Measurements from ENCODE around the gene PHYH. TPM values are rescaled to one million over a fixed set of nuclear protein-coding genes. Genes with fewer than 3 reads are reported as not detected.

The PHYH gene
- total RNA-seq, 1 experiment from 2014 or later, result 22.5 TPM

GRCh38 chr10:13247246-13247645 is 52.6 kb downstream of the PHYH start:
- no peaks in the 10 kb centered on the region for H3K36me3 Mint-ChIP-seq
- no peaks in the 10 kb centered on the region for H3K4me1 Mint-ChIP-seq
- DNase-seq (ENCODE audit: low spot score) (no peak), ATAC-seq (no peak)
- H3K27me3 Mint-ChIP-seq (ENCODE audit: low read depth), result no peaks in the 10 kb centered on the region
- no peak for TF ChIP-seq HMGA2 (CRISPR knock-in tag; IDR thresholded peaks at IDR 0.05)
- TF ChIP-seq FOXP1 (CRISPR knock-in tag; IDR thresholded peaks at IDR 0.05; ENCODE audit: borderline replicate concordance), result no peak
- TF ChIP-seq ATF6 (CRISPR knock-in tag; IDR thresholded peaks at IDR 0.05), result no peak
- no peak for TF ChIP-seq GABPB1 (CRISPR knock-in tag; IDR thresholded peaks at IDR 0.05)
- TF ChIP-seq CREB1 (CRISPR knock-in tag; IDR thresholded peaks at IDR 0.05), result no peak
- no peak for TF ChIP-seq TEAD1 (CRISPR knock-in tag; IDR thresholded peaks at IDR 0.05)
- TF ChIP-seq ATF2 (CRISPR knock-in tag; IDR thresholded peaks at IDR 0.05; ENCODE audit: borderline replicate concordance, low read depth), result no peak
- TF ChIP-seq SOX15 (CRISPR knock-in tag; IDR thresholded peaks at IDR 0.05), result no peak
- TF ChIP-seq NFE2L1 (CRISPR knock-in tag; IDR thresholded peaks at IDR 0.05), result no peak
- TF ChIP-seq IRF1 (CRISPR knock-in tag; IDR thresholded peaks at IDR 0.05), result no peak
- no peak for TF ChIP-seq ATF1 (CRISPR knock-in tag; IDR thresholded peaks at IDR 0.05)
- no peak for TF ChIP-seq PRDM15 (CRISPR knock-in tag; IDR thresholded peaks at IDR 0.05)
- no peak for TF ChIP-seq ZNF396 (CRISPR knock-in tag; IDR thresholded peaks at IDR 0.05; ENCODE audit: borderline replicate concordance)
- no peak for TF ChIP-seq ZNF425 (CRISPR knock-in tag; conservative IDR thresholded peaks at IDR 0.05)
- TF ChIP-seq ATF3 (CRISPR knock-in tag; conservative IDR thresholded peaks at IDR 0.05), result no peak
- TF ChIP-seq MXD4 (CRISPR knock-in tag; IDR thresholded peaks at IDR 0.05; ENCODE audit: borderline replicate concordance), result no peak
- no peak for TF ChIP-seq EMX1 (CRISPR knock-in tag; IDR thresholded peaks at IDR 0.05)
- CTCF ChIA-PET, result no interaction called here
- no peak overlapping the region for H3K27ac Mint-ChIP-seq
- no peak overlapping the region for H3K4me3 Mint-ChIP-seq
- H3K9me3 Mint-ChIP-seq, result peaks cover 4% of the 10 kb centered on the region; the same call in 1 of the 2 replicates
- POLR2A ChIA-PET, result no interaction called here

All from WTC11 (cell line).